Stimulated activated CD8-positive, alpha-beta memory T cell treated with anti-CD3 and anti-CD28 coated beads, Interleukin-7, amount 100 ng/mL, for 4 hours (primary cell): ENCODE data around the gene DOCK3.
"Not testable (repeated sequence)": the region's sequence is repeated elsewhere in the genome, so short reads cannot be mapped to it uniquely, and the experiment has no call there.

Experiments used
- DNase-seq, 2 donors: peaks; one replicate each; pipeline ENCODE4 v3.0.0-alpha.2; 2020; ENCODE audit warnings: low read depth in 2 of 2

DOCK3 gene

DNA sequence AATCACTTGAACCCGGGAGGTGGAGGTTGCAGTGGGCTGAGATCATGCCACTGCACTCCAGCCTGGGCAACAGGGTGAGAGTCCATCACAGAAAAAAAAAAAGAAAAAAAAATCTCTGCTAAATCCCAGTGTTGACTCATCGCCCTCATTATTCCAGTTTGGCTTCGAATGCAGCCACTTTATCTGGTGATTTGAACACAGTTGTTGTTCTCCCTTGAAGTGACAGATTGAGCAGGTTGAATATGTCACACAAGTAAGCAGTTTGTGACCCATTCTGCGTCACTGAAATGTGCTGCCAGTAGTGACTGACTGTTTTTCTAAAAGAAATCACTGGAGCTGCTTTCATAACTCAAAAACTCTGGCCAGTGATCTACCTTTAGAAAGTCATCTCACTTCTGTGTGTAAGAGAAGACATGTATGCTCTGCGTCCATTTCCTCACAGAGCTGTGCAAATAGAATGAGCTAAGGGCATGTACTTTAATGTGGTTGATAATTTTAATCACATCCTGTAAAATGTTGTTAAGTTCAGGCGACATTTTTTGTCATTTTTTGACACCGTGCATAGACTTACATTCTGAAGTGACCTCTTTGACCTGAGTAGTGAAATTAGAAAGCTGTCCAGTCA lies 12.5 kb downstream of the DOCK3 start:
- DNase-seq = no peak

DNA sequence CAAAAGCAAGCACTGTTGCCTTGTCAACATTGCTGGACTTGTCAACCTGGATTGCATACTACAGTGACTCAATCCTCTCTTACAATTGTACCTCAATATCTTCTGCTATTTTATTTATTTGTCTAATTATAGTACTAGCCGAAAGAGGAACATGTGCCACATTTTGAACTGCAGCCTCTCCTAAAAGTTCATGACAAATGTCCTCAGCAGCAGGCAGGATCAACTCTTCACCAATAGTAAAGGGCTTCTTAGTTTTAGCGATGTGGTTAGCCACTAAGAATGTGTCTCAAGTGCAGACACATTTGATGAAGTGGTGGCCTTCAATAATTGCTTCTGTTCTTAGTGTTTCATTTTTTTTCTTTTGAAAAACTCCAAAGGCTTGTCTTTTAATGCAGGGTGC lies 13.2 kb downstream of the DOCK3 start:
- DNase-seq = no peak

DNA sequence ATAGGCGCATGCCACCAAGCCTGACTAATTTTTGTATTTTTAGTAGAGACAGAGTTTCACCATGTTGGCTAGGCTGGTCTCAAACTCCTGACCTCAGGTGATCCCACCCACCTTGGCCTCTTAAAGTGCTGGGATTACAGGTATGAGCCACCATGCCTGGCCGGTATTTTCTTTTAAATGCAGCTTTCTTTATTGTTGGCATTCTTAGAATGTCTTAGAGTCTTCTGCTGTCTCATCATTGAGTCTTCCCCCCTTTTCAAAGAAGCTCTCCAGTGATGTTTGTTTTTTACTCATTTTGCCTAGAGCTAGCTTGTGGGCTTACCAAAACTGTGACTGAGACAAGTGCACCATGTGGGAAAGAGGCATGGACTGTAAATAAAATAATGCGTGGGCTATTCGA lies 13.9 kb downstream of the DOCK3 start:
- not testable (repeated sequence) for DNase-seq

DNA sequence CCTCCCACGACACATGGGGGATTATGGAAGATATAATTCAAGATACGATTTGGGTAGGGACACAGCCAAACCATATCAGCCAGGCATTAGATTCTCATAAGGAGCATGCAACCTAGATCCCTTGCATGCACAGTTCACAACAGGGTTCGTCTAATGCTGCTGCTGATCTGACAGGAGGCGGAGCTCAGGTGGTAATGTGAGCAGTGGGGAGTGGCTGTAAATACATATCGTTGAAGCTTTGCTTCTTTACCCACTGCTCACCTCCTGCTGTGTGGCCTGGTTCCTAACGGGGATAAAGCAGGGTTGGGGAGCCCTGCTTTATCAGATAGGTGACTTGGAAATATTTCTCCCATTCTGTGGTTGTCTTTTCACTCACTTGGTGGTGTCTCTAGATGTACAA lies 14.8 kb downstream of the DOCK3 start:
- no peak for DNase-seq

DNA sequence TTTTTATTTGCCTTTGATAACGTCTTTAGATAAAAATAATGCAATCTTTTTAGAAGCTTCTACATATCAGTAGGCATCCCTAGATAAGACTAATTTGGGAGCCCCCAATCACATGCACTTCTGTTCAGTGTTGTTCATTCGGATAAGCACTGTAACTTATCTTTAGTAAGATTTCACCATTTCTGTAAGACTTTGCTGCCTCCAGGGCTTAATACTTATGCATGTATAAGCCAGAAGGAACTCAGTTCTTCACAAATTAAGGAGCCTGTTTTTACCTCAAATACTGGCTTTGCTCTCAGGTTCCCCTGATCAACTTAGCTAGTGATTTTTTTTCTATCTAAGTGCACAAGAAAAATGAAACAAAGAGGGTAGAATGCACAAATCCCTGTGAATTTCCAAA lies 20.3 kb downstream of the DOCK3 start:
- no peak for DNase-seq

DNA sequence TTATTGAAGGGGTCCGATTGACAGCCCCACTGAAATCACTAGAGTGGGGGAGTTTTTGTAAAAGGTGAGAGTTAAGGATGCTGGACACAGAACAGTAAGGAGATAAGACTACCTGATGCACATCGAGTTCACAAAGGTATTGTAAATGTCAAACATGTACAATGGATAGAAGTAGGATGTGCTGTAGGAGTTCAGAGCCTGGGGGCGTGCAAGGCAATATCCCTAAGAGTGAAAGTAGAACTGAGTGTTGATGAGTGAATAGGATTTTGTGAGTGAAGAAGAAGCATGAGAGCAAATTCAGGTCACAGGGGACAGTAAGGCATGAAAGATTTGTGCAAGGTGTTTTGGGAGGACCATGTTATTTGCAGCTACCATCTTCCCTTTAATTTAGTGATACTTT lies 21.5 kb downstream of the DOCK3 start:
- no peak for DNase-seq

DNA sequence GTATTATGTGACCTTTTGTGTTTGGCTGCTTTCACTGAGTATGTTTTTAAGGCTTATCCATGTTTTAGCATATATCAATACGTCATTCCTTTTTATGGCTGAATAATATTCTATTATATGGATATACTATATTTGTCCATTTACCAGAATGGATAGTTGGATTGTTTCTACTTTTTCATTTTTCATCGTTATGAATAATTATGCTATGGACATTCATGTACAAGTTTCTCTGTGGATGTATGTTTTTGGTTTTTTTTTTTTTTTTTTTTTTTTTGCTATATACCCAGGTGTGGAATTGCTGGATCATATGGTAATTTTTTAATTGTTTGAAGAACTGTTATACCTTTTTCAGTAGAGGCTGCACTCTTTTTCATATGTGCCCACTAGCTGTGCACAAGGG lies 23.5 kb downstream of the DOCK3 start:
- DNase-seq = no peak

DNA sequence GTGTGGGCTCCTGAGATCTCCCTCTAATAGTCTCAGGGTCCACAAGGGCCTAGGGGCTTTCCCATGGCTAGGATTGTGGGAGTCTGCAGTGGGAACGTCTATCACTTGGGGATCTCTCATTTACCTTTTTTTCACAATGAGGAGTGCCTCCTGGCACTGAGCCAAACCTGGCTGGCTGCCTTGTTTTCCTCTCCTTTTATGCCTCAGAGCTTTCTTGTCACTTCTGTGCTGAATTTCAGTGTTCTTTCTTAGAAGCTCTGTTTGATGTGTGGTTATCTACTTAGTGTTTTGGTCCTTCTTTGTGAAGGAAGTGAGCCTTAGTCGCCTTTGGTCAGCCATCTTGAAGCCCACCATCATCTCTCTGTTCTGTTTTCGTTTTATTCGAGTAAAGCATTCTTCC lies 33.9 kb downstream of the DOCK3 start:
- DNase-seq = no peak

DNA sequence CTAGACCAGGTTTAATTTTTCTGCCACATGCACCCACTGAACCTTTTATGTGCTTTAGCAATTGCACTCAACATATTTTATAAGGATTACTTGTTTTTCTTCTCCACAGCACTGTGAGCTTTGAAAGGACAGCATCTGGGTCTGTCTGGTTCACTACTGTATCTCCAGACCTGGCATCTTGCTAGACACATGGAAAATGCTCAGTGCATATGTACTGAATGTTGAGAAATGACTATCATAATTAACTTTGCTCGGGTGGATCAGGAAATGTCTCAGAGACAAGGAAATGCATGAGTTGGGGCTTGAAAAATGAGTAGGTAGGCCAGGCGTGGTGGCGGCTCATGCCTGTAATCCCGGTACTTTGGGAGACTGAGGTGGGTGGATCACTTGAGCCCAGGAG lies 40.2 kb downstream of the DOCK3 start:
- DNase-seq = no peak

DNA sequence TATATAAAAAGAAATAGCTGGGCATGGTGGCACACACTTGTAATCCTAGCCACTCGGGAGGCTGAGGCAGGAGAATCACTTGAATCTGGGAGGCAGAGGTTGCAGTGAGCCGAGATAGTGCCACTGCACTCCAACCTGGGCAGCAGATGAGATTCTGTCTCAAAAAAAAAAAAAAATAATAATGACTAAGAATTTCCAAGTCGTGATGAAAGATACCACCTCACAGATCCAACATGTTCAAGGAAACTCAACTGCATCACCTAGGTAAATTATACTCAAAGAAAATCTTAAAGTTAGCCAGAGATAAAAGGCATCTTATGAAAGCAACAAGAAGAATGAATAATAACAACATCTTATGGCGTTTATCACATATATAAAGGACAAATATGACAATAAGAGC lies 50.1 kb downstream of the DOCK3 start:
- no peak for DNase-seq

DNA sequence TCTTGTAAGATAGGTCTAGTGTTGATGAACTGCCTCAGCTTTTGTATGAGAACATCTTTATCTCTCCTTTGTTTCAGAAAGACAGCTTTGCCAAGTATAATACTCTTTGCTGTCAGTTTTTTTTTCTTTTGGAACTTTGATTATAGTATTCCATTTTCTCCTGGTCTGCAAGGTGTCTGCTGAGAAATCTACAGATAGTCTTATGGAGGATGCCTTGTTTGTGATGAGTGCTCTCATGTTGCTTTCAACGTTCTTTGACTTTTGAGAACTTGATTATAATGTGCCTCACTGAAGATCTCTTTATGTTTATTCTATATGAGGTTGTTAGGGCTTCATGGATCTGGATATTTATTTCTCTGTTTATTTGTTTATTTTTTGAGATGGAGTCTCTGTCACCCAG lies 60.3 kb downstream of the DOCK3 start:
- no peak for DNase-seq

DNA sequence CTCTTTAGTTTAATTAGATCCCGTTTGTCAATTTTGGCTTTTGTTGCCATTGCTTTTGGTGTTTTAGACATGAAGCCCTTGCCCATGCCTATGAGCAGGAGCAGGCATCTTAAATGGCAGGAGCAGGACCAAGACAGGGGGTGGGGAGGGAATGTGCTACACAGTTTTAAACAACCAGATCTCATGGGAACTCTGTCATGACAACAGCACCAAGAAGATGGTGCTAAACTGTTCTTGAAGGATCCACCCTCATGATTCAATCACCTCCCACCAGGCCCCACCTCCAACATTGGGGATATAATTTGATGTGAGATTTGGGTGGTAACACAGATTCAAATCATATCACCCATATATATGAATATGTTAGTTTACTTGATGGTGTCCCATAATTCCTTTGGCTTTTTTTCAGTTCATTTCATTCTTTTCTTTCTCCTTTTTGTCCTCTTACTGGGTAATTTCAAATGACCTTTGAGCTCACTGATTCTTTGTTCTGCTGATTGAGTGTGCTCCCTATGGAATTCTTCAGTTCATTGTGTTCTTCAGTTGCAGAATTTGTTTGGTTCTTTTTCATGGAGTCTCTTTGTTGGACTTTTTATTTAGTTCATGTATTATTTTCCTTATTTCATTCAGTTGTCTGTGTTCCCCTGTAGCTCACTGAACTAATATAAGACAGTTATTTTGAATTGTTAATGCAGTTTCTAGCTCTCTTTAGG lies 62.6 kb downstream of the DOCK3 start:
- no peak for DNase-seq

DNA sequence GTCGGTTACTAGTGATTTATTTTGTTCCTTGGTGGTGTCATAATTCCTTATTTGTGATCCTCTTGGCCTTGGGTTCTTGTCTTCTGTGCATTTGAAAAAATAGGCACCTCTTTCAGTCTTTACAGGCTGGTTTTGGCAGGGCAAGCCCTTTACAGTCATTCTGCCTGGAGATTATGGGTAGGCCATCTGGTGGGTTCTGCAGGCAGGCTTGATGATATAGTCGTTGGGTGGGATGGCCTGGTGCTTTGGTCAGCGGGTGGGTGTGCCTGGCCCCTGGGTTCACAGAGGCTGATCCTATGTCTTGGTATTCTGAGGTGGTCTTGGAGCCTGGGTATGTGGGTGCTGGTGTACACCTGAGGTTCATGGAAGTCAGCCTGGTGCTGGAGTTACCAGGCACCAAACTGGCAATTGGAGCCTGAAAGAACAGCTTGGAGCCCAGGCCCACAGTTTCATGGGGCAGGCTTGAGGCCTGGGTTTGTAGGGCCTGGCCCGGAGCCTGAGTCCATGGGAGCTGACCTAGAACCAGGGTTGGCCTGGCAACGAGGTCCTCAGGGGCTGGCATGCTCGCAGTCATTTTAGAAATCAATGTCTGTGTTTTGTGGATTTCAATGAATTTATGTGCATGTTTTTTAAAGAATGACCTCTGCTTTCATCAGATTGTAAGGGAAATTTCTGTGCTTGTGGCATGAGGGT lies 63.3 kb downstream of the DOCK3 start:
- no peak for DNase-seq

DNA sequence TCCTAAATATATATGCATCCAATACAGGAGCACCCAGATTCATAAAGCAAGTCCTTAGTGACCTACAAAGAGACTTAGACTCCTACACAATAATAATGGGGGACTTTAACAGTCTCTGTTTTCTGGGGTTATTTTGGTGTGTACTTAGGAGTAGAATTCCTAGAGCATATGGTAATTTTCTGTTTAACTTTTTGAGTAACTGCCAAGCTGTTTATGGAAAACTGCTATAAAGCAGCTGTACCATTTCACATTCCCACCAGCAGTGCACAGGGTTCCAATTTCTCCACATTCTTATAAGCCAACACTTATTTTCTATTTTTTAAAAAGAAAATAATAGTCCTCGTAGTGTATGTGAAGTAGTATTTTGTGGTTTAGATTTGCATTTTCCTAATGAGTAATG lies 68.9 kb downstream of the DOCK3 start:
- no peak for DNase-seq

DNA sequence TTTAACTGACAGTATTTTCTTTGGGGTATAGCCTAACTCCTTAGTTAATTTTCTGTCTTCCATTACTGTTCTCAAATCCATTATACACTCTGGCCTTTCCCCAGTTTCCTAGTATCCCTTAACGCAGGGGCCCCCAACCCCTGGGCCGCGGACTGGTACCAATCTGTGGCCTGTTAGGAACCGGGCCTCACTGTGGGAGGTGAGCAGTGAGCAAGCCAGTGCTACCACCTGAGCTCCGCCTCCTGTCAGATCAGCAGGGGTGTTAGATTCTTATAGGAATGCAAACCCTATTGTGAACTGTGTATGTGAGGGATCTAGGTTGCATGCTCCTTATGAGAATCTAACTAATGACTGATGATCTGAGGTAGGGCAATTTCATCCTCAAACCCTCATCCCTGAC lies 75.1 kb downstream of the DOCK3 start:
- no peak for DNase-seq

DNA sequence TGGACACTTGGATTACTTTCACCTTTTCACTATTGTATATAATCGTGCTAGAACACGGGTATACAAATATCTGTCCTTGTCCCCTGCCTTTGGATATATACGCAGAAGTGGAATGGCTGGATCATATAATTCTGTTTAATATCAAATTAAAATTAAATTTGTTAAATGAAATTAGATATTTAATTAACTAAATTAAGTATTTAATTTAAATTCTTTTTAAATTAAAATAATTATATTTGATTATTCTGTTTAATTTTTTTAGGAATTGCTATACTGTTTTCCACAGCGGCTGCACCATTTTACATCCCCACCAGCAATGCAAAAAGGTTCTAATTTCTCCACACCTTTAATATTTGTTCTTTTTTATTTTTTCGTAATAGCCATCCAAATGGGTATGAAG lies 84.3 kb downstream of the DOCK3 start:
- DNase-seq = no peak

DNA sequence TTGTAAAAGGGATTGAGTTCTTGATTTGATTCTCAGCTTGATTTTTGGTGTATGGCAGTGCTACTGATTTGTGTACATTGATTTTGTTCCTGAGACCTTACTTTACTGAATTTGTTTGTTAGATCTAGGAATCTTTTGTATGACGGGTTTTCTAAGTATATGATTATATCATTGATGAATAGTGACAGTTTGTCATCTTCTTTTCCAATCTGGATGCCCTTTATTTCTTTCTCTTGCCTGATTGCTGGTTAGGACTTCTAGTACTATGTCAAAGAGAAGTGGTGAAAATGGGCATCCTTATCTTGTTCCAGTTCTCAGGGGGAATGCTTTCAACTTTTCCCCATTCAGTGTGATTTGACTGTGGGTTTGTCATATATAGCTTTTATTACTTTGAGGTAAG lies 103.0 kb downstream of the DOCK3 start:
- DNase-seq = no peak

DNA sequence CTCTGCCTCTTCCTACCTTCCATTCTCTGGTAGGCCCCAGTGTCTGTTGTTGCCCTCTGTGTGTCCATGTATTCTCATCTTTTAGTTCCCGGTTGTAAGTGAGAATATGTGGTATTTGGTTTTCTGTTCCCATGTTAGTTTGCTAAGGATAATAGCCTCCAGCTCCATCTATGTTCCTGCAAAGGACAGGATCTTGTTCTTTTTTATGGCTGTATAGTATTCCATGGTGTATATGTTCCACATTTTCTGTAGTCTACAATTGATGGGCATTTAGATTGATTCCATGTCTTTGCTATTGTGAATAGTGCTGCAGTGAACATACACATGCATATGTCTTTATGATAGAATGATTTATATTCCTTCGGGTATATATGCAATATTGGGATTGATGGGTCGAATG lies 107.0 kb downstream of the DOCK3 start:
- not testable (repeated sequence) for DNase-seq

DNA sequence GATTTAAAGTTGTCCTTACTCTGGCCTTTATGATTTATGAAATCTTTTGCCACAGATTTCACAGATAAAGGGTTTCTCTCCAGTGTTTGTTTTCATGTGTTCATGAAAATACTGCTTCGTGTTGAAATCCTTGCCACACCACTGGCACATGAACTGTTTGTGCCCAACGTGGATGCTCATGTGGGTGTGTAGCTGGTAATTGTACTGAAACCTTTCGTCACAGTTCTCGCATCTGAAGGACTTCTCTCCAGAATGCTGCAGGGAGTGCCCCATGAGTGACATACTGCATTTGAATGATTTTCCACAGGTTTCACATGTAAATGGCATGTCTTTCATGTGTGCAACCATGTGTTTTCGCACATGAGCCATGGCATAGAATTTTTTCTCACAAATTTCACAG lies 111.9 kb downstream of the DOCK3 start:
- DNase-seq = no peak

DNA sequence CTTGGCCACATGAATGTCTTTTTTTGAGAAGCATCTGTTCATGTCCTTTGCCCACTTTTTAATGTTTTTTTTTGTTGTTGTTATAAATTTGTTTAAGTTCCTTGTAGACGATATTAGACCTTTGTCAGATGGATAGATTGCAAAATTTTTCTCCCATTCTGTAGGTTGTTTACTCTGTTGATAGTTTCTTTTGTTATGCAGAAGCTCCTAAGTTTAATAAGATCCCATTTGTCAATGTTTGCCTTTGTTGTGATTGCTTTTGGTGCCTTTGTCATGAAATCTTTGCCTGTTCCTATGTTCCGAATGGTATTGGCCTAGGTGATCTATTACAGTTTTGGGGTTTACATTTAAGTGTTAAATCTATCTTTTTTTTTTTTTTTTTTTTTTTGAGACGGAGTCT lies 116.2 kb downstream of the DOCK3 start:
- DNase-seq = not testable (repeated sequence)

DNA sequence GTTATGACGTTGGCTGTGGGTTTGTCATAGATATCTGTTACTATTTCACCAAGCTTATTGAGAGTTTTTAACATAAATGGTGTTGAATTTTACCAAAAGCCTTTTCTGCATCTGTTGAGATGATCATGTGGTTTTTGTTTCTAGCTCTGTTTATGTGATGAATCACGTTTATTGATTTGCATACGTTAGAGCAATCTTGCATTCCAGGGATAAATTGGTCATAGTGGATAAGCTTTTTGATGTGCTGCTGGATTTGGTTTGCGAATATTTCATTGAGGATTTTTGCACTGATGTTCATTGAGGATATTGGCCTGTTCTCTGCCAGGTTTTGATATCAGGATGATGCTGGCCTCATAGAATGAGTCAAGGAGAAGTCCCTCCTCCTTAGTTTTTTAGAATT lies 117.8 kb downstream of the DOCK3 start:
- DNase-seq = no peak

DNA sequence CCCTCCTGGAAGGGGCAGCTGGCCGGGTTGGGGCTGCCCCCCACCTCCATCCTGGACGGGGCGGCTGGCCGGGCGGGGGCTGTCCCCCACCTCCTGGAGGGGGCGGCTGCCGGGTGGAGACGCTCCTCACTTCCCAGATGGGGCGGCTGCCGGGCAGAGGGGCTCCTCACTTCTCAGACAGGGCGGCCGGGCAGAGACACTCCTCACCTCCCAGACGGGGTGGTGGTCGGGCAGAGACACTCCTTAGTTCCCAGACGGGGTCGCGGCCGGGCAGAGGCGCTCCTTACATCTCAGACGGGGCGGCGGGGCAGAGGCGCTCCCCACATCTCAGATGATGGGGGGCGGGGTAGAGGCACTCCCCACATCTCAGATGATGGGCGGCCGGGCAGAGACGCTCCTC lies 129.1 kb downstream of the DOCK3 start:
- not testable (repeated sequence) for DNase-seq

DNA sequence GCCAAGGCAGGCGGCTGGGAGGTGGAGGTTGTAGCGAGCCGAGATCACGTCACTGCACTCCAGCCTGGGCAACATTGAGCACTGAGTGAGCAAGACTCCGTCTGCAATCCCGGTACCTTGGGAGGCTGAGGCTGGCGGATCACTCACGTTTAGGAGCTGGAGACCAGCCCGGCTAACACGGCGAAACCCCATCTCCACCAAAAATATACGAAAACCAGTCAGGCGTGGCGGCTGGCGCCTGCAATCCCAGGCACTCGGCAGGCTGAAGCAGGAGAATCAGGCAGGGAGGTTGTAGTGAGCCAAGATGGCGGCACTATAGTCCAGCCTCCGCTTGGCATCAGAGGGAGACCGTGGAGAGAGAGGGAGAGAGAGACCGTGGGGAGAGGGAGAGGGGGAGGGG lies 129.6 kb downstream of the DOCK3 start:
- not testable (repeated sequence) for DNase-seq
